K562 (cell line): ENCODE measurements around the gene ADAM15. TPM values are rescaled to one million over a fixed set of nuclear protein-coding genes. Genes with fewer than 3 reads are reported as not detected.

ENCODE experiments used
- ARID1B ChIP-seq: fragments of 450-650 bp; IDR thresholded peaks from 2 replicates; pipeline ENCODE4 v1.6.1; 2016; ENCODE audit warnings: antibody characterized with exemption, mild to moderate bottlenecking, inconsistent platforms
- CBFA2T3 ChIP-seq: fragments of 450-650 bp; IDR thresholded peaks from 2 replicates; pipeline ENCODE4 v1.6.1; 2017
- CBX2 ChIP-seq: fragments of 200-600 bp; sonication (generic); IDR thresholded peaks from one replicate; pipeline ENCODE4 v1.6.1; 2012; ENCODE audit warnings: mild to moderate bottlenecking, low read length, inconsistent platforms; ENCODE audit not compliant: insufficient read depth, poor library complexity, severe bottlenecking
- CHD4 ChIP-seq: fragments of 200-600 bp; sonication (generic); IDR thresholded peaks from 3 replicates; pipeline ENCODE4 v1.6.1; 2012; ENCODE audit warnings: low read depth, mild to moderate bottlenecking, mixed read lengths, low read length, inconsistent platforms; ENCODE audit not compliant: insufficient read depth, insufficient replicate concordance, poor library complexity, severe bottlenecking
- CLOCK ChIP-seq: fragments of 250-450 bp; sonication (Bioruptor Pico); IDR thresholded peaks from 2 replicates; pipeline ENCODE4 v1.4.0; 2020; ENCODE audit warnings: mild to moderate bottlenecking, moderate library complexity, borderline replicate concordance
- DMBX1 ChIP-seq: fragments of 250-450 bp; sonication (Bioruptor Pico); IDR thresholded peaks from 2 replicates; pipeline ENCODE4 v1.8.0; 2022; ENCODE audit warnings: inconsistent platforms, mild to moderate bottlenecking, moderate library complexity, borderline replicate concordance
- EGR1 ChIP-seq: fragments of 450-650 bp; conservative IDR thresholded peaks from 2 replicates; pipeline ENCODE4 v1.6.1; 2017; ENCODE audit warnings: mild to moderate bottlenecking
- HCFC1 ChIP-seq: IDR thresholded peaks from 2 replicates; pipeline ENCODE4 v1.6.1; 2012; ENCODE audit warnings: low read depth, low read length, improper control_type of control experiment
- MAFK ChIP-seq: IDR thresholded peaks from 2 replicates; pipeline ENCODE4 v1.6.1; 2011; ENCODE audit warnings: low read length, improper control_type of control experiment
- POLR2G ChIP-seq: fragments of 200-400 bp; formaldehyde crosslinking; IDR thresholded peaks from 2 replicates; pipeline ENCODE4 v1.6.1; 2017; ENCODE audit warnings: low read depth, mild to moderate bottlenecking, antibody characterized with exemption, low read length, moderate library complexity
- PPARD ChIP-seq: fragments of 250-450 bp; sonication (Bioruptor Pico); IDR thresholded peaks from 2 replicates; pipeline ENCODE4 v1.8.0; 2022; ENCODE audit warnings: inconsistent platforms, mild to moderate bottlenecking, moderate library complexity
- PRDM10 ChIP-seq: fragments of 450-650 bp; IDR thresholded peaks from 2 replicates; pipeline ENCODE4 v1.6.1; 2018; ENCODE audit not compliant: partially characterized antibody
- RBFOX2 ChIP-seq: fragments of 200-400 bp; formaldehyde crosslinking; IDR thresholded peaks from 2 replicates; pipeline ENCODE4 v1.6.1; 2017; ENCODE audit warnings: low read depth, mild to moderate bottlenecking, low read length, moderate library complexity
- SRSF9 ChIP-seq: fragments of 200-400 bp; formaldehyde crosslinking; IDR thresholded peaks from 2 replicates; pipeline ENCODE4 v1.6.1; 2017; ENCODE audit warnings: low read depth, low read length, borderline replicate concordance
- ZKSCAN1 ChIP-seq: fragments of 150-350 bp; IDR thresholded peaks from 2 replicates; pipeline ENCODE4 v1.6.1; 2016; ENCODE audit warnings: low read depth, low read length
- ZNF239 ChIP-seq: fragments of 250-450 bp; sonication (Bioruptor Pico); IDR thresholded peaks from 2 replicates; pipeline ENCODE4 v1.4.0; 2020; ENCODE audit warnings: mild to moderate bottlenecking
- ZNF444 ChIP-seq: fragments of 250-450 bp; sonication (Bioruptor Pico); IDR thresholded peaks from 2 replicates; pipeline ENCODE4 v1.4.0; 2020; ENCODE audit warnings: mild to moderate bottlenecking, moderate library complexity
- ZNF639 ChIP-seq, 2 experiments: fragments of 200-800 bp in 1 of 2; sonication (Bioruptor generic) in 1 of 2; sonication (generic) in 1 of 2; formaldehyde crosslinking in 1 of 2; IDR thresholded peaks in 1 of 2; conservative IDR thresholded peaks in 1 of 2; 2 replicates each; pipeline versions ENCODE4 v1.5.0 to v1.6.1; 2016 to 2020; ENCODE audit warnings: missing compliant biosample characterization in 1 of 2, missing genetic modification characterization in 1 of 2, missing genetic modification reagents in 1 of 2
- ZNF76 ChIP-seq: fragments of 250-450 bp; sonication (Bioruptor Pico); IDR thresholded peaks from 2 replicates; pipeline ENCODE4 v1.4.0; 2020; ENCODE audit warnings: mild to moderate bottlenecking, moderate library complexity, borderline replicate concordance
- polyA plus RNA-seq, 8 experiments: library from polyadenylated mRNA; depleted of rRNA in 4 of 8; stranded (reverse) in 5 of 8; unstranded in 3 of 8; fragments of >200 nt; fragmentation: Nextera tagmentation in 2 of 8; fragmentation: Illumina TruSeq in 1 of 8; extraction: Ambion mirVana in 2 of 8; extraction: Trizol in 1 of 8; gene quantifications; 2 replicates each; pipeline versions ENCODE4 v1.2.1 to v1.2.3, GENCODE V29; 2011 to 2014; ENCODE audit warnings: inconsistent platforms in 1 of 8, missing spikeins in 1 of 8
- total RNA-seq, 7 experiments: library from RNA; depleted of rRNA in 6 of 7; stranded (reverse); fragments of >200 nt in 6 of 7; fragmentation: Illumina TruSeq in 2 of 7; extraction: Trizol in 2 of 7; gene quantifications; 2 replicates each; pipeline versions ENCODE4 v1.2.1 to v1.2.3, GENCODE V29; 2011 to 2021; ENCODE audit warnings: low replicate concordance in 1 of 7

The ADAM15 gene
- total and polyA plus RNA-seq, 9 of the 15 experiments (the other 6 are each of a cell fraction or from before 2014, with no cell fraction given), result 0.69 to 72.3 (median 32.8) TPM

GRCh38 chr1:155008015-155008941, 42.8 kb upstream of the ADAM15 start (continued):
- TF ChIP-seq CLOCK, result no peak
- no peak for TF ChIP-seq ZNF76
- TF ChIP-seq CBX2, result no peak
- TF ChIP-seq PRDM10, result peak; percentile 13
- TF ChIP-seq ARID1B, result peak; percentile 26; the same call in 1 of the 2 replicates
- no peak for TF ChIP-seq SRSF9
- peak; percentile 65; the same call in 1 of the 2 replicates for TF ChIP-seq ZNF444 (CRISPR knock-in tag)
- TF ChIP-seq HCFC1, result no peak
- peak; percentile 57 for TF ChIP-seq RBFOX2
- TF ChIP-seq EGR1, result peak; percentile 82
- no peak for TF ChIP-seq ZNF639 (CRISPR knock-in tag; conservative IDR thresholded peaks at IDR 0.05 in 1 of 2, IDR thresholded peaks at IDR 0.05 in 1 of 2)
- TF ChIP-seq CBFA2T3, result 0 out of 2 replicates have a peak, but pooled peaks have one; percentile 8
- TF ChIP-seq PPARD (CRISPR knock-in tag), result no peak
- no peak for TF ChIP-seq CHD4
- TF ChIP-seq MAFK, result no peak
- no peak for TF ChIP-seq DMBX1 (CRISPR knock-in tag)
- peak; percentile 52 for TF ChIP-seq POLR2G
- TF ChIP-seq ZKSCAN1, result no peak
- TF ChIP-seq ZNF239 (CRISPR knock-in tag), result no peak
